IMR-90 (cell line): ENCODE results near the gene TRPM3. TPM values are rescaled to one million over a fixed set of nuclear protein-coding genes. Genes with fewer than 3 reads are reported as not detected.

ENCODE experiments used
- ATAC-seq: fragments of 200-7000 bp; cut with Tn5 transposase; 2 replicates; pipeline ENCODE4 v1.9.1; 2020; ENCODE audit warnings: low read depth, mild to moderate bottlenecking, moderate library complexity
- BruUV-seq: library from RNA; stranded (reverse); fragments of 400-500 nt; replicated peaks from 2 replicates; lab custom pipeline; 2021; lab: Mats Ljungman, UMichigan
- CTCF ChIA-PET: fragments of 300-600 bp; formaldehyde crosslinking; extraction: SDS; loops from one replicate; lab custom pipeline; 2021; ENCODE audit warnings: antibody characterized with exemption; lab: Yijun Ruan, JAX
- POLR2A ChIA-PET: fragments of 300-600 bp; sonication (Branson Sonifier 250); formaldehyde crosslinking; loops from one replicate; lab custom pipeline; 2022; ENCODE audit warnings: antibody characterized with exemption; ENCODE audit not compliant: unreplicated experiment; lab: Charles Lee
- DNase-seq: peaks from one replicate; pipeline ENCODE4 v3.0.0; 2013
- H2AFZ ChIP-seq: replicated peaks from 2 replicates; pipeline ENCODE3; 2013; ENCODE audit warnings: low read length, mild to moderate bottlenecking; ENCODE audit not compliant: poor library complexity
- H2AK5ac ChIP-seq: 2 replicates; pipeline ENCODE4 v1.6.1; 2013; ENCODE audit warnings: low read depth, low read length, inconsistent platforms
- H2AK9ac ChIP-seq: replicated peaks from 2 replicates; pipeline ENCODE3; 2013; ENCODE audit warnings: mild to moderate bottlenecking, low read depth, low read length, moderate library complexity; ENCODE audit not compliant: poor library complexity
- H2BK120ac ChIP-seq: 2 replicates; pipeline ENCODE4 v1.6.1; 2013; ENCODE audit warnings: low read depth, low read length, inconsistent platforms
- H2BK15ac ChIP-seq: 3 replicates; pipeline ENCODE4 v1.6.1; 2013; ENCODE audit warnings: low read depth, low read length, inconsistent platforms
- H2BK20ac ChIP-seq: 2 replicates; pipeline ENCODE4 v1.6.1; 2013; ENCODE audit warnings: low read depth, mild to moderate bottlenecking, inconsistent platforms, low read length, moderate library complexity
- H2BK5ac ChIP-seq: 2 replicates; pipeline ENCODE4 v1.6.1; 2013; ENCODE audit warnings: mild to moderate bottlenecking, low read depth, low read length, inconsistent platforms; ENCODE audit not compliant: poor library complexity, severe bottlenecking
- H3K14ac ChIP-seq: replicated peaks from 2 replicates; pipeline ENCODE4 v1.6.1; 2013; ENCODE audit warnings: low read depth, low read length, inconsistent platforms
- H3K18ac ChIP-seq: 2 replicates; pipeline ENCODE4 v1.6.1; 2013; ENCODE audit warnings: low read depth, low read length, control low read depth
- H3K23ac ChIP-seq: 2 replicates; pipeline ENCODE4 v1.6.1; 2013; ENCODE audit warnings: low read depth, low read length, inconsistent platforms
- H3K27ac ChIP-seq: 2 replicates; pipeline ENCODE4 v1.5.1; 2013; ENCODE audit warnings: mild to moderate bottlenecking, control low read depth, low read length; ENCODE audit not compliant: insufficient read depth
- H3K27me3 ChIP-seq: 2 replicates; pipeline ENCODE4 v1.6.1; 2013; ENCODE audit warnings: low read length; ENCODE audit not compliant: control insufficient read depth, insufficient read depth
- H3K36me3 ChIP-seq: 2 replicates; pipeline ENCODE4 v1.6.1; 2013; ENCODE audit warnings: low read length, mixed read lengths; ENCODE audit not compliant: control insufficient read depth, insufficient read depth
- H3K4ac ChIP-seq: 2 replicates; pipeline ENCODE4 v1.6.1; 2013; ENCODE audit warnings: low read depth, low read length, inconsistent platforms
- H3K4me1 ChIP-seq: 2 replicates; pipeline ENCODE4 v1.6.1; 2013; ENCODE audit warnings: low read length, mixed read lengths; ENCODE audit not compliant: control insufficient read depth, insufficient read depth
- H3K4me2 ChIP-seq: 2 replicates; pipeline ENCODE4 v1.6.1; 2013; ENCODE audit warnings: low read depth, mild to moderate bottlenecking, control low read depth, low read length, moderate library complexity
- H3K4me3 ChIP-seq: 2 replicates; pipeline ENCODE4 v1.5.1; 2013; ENCODE audit warnings: low read depth, mild to moderate bottlenecking, control low read depth, low read length, moderate library complexity; ENCODE audit not compliant: insufficient read depth
- H3K56ac ChIP-seq: 2 replicates; pipeline ENCODE4 v1.6.1; 2013; ENCODE audit warnings: low read length, inconsistent platforms; ENCODE audit not compliant: insufficient read depth; ENCODE audit errors: extremely low read depth
- H3K79me1 ChIP-seq, 2 experiments: 2 replicates each; pipeline ENCODE4 v1.6.1; 2013; ENCODE audit warnings: low read length in 2 of 2, inconsistent platforms in 1 of 2, low read depth in 1 of 2
- H3K9ac ChIP-seq: 2 replicates; pipeline ENCODE4 v1.6.1; 2013; ENCODE audit warnings: low read depth, low read length, control low read depth
- H3K9me1 ChIP-seq: 2 replicates; pipeline ENCODE4 v1.6.1; 2013; ENCODE audit warnings: low read length, inconsistent platforms; ENCODE audit not compliant: insufficient read depth
- H3K9me3 ChIP-seq: 2 replicates; pipeline ENCODE4 v1.6.1; 2013; ENCODE audit warnings: low read length; ENCODE audit not compliant: control insufficient read depth, insufficient read depth
- H4K20me1 ChIP-seq: 2 replicates; pipeline ENCODE4 v1.6.1; 2013; ENCODE audit warnings: low read length, inconsistent platforms; ENCODE audit not compliant: insufficient read depth
- H4K5ac ChIP-seq: 2 replicates; pipeline ENCODE4 v1.6.1; 2013; ENCODE audit warnings: mild to moderate bottlenecking, low read depth, low read length, control low read depth
- H4K8ac ChIP-seq, 2 experiments: 2 replicates each; pipeline ENCODE4 v1.6.1; 2013; ENCODE audit warnings: low read depth in 2 of 2, low read length in 2 of 2, control low read depth in 1 of 2, inconsistent platforms in 1 of 2
- H4K91ac ChIP-seq: 2 replicates; pipeline ENCODE4 v1.6.1; 2013; ENCODE audit warnings: low read depth, low read length, inconsistent platforms; ENCODE audit not compliant: insufficient read depth
- BHLHE40 ChIP-seq: fragments of 150-350 bp; IDR thresholded peaks from 2 replicates; pipeline ENCODE4 v1.6.1; 2016; ENCODE audit warnings: mild to moderate bottlenecking, low read depth, low read length
- CEBPB ChIP-seq: IDR thresholded peaks from 2 replicates; pipeline ENCODE4 v1.6.1; 2012; ENCODE audit warnings: low read depth, low read length, improper control_type of control experiment
- MAFK ChIP-seq: IDR thresholded peaks from 2 replicates; pipeline ENCODE4 v1.6.1; 2012; ENCODE audit warnings: low read depth, low read length, improper control_type of control experiment
- MXI1 ChIP-seq: IDR thresholded peaks from 2 replicates; pipeline ENCODE4 v1.6.1; 2012; ENCODE audit warnings: low read depth, mild to moderate bottlenecking, low read length, moderate library complexity, borderline replicate concordance
- RCOR1 ChIP-seq: IDR thresholded peaks from 2 replicates; pipeline ENCODE4 v1.6.1; 2012; ENCODE audit warnings: mild to moderate bottlenecking, low read length, improper control_type of control experiment; ENCODE audit not compliant: insufficient replicate concordance
- RFX5 ChIP-seq: IDR thresholded peaks from 2 replicates; pipeline ENCODE4 v1.8.0; 2012; ENCODE audit warnings: low read depth, mild to moderate bottlenecking, low read length, moderate library complexity
- SMC3 ChIP-seq: fragments of 150-350 bp; IDR thresholded peaks from 2 replicates; pipeline ENCODE4 v1.6.1; 2016; ENCODE audit warnings: low read depth, mild to moderate bottlenecking, antibody characterized with exemption, low read length, moderate library complexity
- WGBS, 2 experiments: methylation state at CpG; one replicate each; pipeline versions ENCODE4 v1.1.5 to v1.1.7; 2013; ENCODE audit warnings: missing lambda C conversion rate in 2 of 2; ENCODE audit not compliant: insufficient read length in 1 of 2; ENCODE audit errors: extremely low coverage in 2 of 2; 5-methylcytosine and 5-hydroxymethylcytosine counted together
- dilution Hi-C: fragments of 300-500 bp; cut with HindIII; formaldehyde crosslinking; loops from one replicate; pipeline ENCODE4 v1.14.3; 2018; ENCODE audit warnings: low sequenced_read_pairs; ENCODE audit not compliant: unreplicated experiment
- in situ Hi-C: fragments of 300-500 bp; cut with MboI; formaldehyde crosslinking; loops from 3 replicates; pipeline ENCODE4 v1.14.3; 2019; ENCODE audit warnings: low sequenced_read_pairs, inconsistent platforms, mixed read lengths
- intact Hi-C: fragments of 100-400 bp; cut with micrococcal nuclease; formaldehyde crosslinking; loops from 2 replicates; pipeline ENCODE4 v1.10.0; 2022
- polyA plus RNA-seq, 3 experiments: library from polyadenylated mRNA; depleted of rRNA; stranded (reverse); fragments of >200 nt; gene quantifications; 2 replicates each; pipeline ENCODE4 v1.2.3, GENCODE V29; 2012; ENCODE audit warnings: low replicate concordance in 1 of 3
- total RNA-seq: library from RNA; depleted of rRNA; stranded (reverse); fragments of >200 nt; gene quantifications from 2 replicates; pipeline ENCODE4 v1.2.3, GENCODE V29; 2012
- TF ChIP-seq, protein P1 (sequence below): fragments of 150-350 bp; IDR thresholded peaks from 2 replicates; pipeline ENCODE4 v1.6.1; 2016; ENCODE audit warnings: low read depth, mild to moderate bottlenecking, low read length, moderate library complexity, borderline replicate concordance

Gene TRPM3
- total and polyA plus RNA-seq, 2 of the 4 experiments (the other 2 are of a cell fraction): not detected

GRCh38 chr9:70531311-70531710 lies 590.1 kb downstream of the TRPM3 start:
- no TSS peak for BruUV-seq
- Histone ChIP-seq H3K9me3 (no peaks in the 10 kb centered on the region), H3K27me3 (no peaks in the 10 kb centered on the region), H3K23ac (no peak overlapping the region), H3K4me2 (no peak overlapping the region), H4K20me1 (no peaks in the 10 kb centered on the region), H2BK120ac (no peak overlapping the region), H4K8ac (no peak overlapping the region), H3K4me1 (peaks cover 5% of the 10 kb centered on the region), H3K14ac (no peak overlapping the region), H3K4ac (no peak overlapping the region), H3K56ac (no peak overlapping the region), H3K4me3 (no peak overlapping the region), H3K36me3 (no peaks in the 10 kb centered on the region), H2BK15ac (no peak overlapping the region), H4K5ac (no peak overlapping the region), H3K79me1 (no peaks in the 10 kb centered on the region), H2AK5ac (no peak overlapping the region), H3K9me1 (peaks cover 6% of the 10 kb centered on the region; the same call in 1 of the 2 replicates), H2AK9ac (no peak overlapping the region), H3K9ac (no peak overlapping the region), H2BK20ac (0 out of 2 replicates have a peak overlapping the region, but pooled peaks have one; percentile 46), H3K27ac (no peak overlapping the region), H4K91ac (no peak overlapping the region), H3K18ac (no peak overlapping the region), H2AFZ (no peak overlapping the region), H2BK5ac (no peak overlapping the region)
- CTCF ChIA-PET: interaction anchor here (0.6 to 1.0 kb wide), 2 partner anchors 68 to 71 kb away, joined by 3 read pairs; no protein-coding TSS in a partner anchor
- dilution Hi-C loops: no loop called here
- POLR2A ChIA-PET: no interaction called here
- intact Hi-C loops: no loop called here
- ATAC-seq: peak; percentile 40; the same call in 1 of the 2 replicates
- in situ Hi-C loops: no loop called here
- no CpG with 5 or more reads among the region's 1 CpG for WGBS, 2 experiments
- TF ChIP-seq CEBPB (peak; percentile 46; the same call in 1 of the 2 replicates), RFX5 (no peak), SMC3 (no peak), MAFK (no peak), RCOR1 (no peak), MXI1 (no peak), BHLHE40 (no peak)
- TF ChIP-seq, protein P1, sequence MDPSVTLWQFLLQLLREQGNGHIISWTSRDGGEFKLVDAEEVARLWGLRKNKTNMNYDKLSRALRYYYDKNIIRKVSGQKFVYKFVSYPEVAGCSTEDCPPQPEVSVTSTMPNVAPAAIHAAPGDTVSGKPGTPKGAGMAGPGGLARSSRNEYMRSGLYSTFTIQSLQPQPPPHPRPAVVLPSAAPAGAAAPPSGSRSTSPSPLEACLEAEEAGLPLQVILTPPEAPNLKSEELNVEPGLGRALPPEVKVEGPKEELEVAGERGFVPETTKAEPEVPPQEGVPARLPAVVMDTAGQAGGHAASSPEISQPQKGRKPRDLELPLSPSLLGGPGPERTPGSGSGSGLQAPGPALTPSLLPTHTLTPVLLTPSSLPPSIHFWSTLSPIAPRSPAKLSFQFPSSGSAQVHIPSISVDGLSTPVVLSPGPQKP: no peak
- peak; percentile 31 for DNase-seq
